Measurements from ENCODE around the gene WDCP. TPM values are rescaled to one million over a fixed set of nuclear protein-coding genes. Genes with fewer than 3 reads are reported as not detected.

Gene WDCP, protein sequence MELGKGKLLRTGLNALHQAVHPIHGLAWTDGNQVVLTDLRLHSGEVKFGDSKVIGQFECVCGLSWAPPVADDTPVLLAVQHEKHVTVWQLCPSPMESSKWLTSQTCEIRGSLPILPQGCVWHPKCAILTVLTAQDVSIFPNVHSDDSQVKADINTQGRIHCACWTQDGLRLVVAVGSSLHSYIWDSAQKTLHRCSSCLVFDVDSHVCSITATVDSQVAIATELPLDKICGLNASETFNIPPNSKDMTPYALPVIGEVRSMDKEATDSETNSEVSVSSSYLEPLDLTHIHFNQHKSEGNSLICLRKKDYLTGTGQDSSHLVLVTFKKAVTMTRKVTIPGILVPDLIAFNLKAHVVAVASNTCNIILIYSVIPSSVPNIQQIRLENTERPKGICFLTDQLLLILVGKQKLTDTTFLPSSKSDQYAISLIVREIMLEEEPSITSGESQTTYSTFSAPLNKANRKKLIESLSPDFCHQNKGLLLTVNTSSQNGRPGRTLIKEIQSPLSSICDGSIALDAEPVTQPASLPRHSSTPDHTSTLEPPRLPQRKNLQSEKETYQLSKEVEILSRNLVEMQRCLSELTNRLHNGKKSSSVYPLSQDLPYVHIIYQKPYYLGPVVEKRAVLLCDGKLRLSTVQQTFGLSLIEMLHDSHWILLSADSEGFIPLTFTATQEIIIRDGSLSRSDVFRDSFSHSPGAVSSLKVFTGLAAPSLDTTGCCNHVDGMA
- 11.7 to 14.3 TPM (median 12.9 TPM) in 5 replicates for total RNA-seq (2022; extraction: Qiagen RNA extraction)

DNA sequence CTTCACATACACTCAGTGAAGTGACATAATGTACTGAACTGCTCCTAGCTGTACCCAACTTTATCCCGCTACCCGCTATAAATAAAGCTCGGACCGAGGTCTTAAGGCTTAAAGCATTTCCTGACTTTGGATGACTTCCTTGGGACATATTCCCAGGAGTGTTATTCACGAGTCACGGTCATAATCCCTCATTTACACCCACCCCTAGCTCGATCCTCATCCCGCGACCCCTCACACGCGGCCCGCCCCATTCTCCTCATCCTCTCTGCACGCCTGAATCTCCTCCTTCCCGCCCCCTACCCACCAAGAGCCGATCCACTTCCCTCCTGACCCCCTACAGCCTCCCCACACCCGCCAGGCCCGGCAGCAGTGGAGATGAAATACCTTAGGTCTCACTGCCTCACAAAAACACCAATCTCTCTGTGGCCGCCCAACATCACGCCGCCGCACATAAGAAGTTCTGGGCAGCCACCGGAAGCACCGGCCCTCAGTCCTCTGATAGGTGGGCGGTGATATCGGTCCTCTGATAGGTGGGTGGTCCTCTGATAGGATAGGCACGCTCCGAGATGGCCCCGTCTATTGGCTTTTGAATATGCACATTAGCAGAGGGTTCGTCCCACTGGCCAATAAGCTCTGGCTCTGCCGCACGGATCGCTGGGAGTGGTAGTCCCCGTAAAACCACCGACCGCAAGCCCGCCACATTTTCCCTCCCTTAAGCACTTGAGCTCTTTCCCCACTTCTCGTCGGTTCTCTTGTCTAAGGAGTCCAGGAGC lies at the start of gene WDCP:
Gene WDCP (minus strand): TSS at position 462 of the 773 bp plus-strand sequence. CDS start 7,897 bp downstream, outside the sequence.

DNA sequence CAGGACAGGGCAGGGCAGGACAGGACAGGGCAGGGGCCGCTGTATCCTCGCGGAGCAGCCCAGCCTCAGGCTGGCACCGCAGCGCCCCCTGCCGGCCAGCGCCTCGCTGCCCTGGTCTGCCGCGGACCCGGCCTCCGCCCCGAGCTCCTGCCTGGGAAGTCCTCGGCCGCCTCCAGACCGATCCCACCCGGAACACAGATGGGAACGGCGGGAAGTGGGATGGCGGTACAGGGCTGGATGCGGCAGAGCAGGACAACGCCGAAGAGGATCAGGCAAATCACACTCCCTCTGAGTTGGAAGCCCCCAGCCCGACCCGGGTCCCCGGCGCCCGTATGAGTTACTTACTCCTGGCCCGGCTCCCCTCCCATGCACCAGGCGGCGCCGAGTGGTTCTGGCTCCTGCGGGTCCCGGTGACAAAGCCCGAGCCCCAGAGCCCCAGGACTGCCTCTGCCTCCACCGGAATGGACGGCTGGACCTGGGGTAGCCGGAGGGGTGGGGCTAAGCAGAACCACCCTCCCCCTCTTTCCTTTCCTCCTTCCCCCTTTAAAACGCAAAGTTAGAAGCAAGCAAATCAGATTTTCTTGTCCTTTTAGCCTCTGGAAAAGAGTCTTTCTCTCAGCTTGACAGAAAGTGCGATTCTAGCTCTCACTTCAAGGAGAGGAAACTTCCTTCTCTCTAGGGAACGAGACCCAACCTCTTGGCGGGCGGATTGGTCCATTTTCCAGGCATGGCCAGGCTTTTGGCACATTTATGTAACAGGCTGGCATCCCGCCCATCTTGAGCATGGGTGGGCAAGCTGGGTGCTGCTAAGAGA lies 37.4 kb upstream of the WDCP start, which contains the start of gene TP53I3:
Gene TP53I3 (minus strand): TSS at position 449 of the 814 bp plus-strand sequence. CDS start 508 bp downstream, outside the sequence.

DNA sequence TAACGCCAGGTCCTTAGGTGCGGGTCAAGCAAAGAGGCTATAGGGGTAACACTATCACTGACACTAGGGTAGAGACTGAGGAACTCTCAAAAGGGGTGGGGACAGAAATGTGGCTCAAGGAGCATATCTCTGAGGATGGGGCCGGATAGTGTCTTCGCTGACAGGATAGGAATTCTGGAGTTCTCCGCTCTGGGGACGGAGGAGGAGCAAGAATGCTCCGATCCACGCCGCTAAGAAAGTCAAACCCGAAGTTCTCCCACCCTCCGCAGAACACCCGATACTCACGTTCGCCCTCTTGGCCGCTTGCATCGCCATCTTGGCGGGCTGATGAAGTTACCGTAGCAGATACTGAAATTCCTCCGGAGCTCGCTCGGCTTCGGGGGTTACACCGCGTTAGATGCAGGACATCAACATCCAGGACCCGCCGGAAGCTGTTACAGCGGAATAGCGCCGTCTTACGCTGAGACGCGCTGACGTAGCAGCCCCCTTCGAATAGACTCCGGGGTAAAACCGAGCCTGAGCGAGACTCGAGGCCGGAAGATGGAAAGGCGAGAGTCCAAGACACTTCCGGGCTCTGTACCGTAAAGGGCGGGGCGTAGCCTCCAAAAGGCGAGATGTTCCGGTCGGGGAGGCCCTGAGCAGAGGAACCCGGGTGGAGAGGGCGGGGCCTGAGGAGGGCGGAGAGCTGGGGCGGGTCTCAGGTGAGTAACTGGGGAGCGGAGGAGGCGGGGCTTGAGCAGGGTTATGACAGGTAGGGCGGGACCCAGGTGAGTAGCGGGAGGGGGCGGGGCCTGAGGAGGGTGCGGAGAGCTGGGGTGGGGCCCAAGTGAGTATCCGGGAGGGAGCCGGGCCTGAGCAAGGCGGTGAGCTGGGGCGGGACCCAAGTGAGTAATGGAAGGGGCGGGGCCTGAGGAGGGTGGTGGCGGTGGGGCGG lies 29.0 kb upstream of the WDCP start, which contains the start of gene SF3B6:
Gene SF3B6 (minus strand): TSS at position 412 of the 934 bp plus-strand sequence. CDS start 97 bp downstream, at position 315.

DNA sequence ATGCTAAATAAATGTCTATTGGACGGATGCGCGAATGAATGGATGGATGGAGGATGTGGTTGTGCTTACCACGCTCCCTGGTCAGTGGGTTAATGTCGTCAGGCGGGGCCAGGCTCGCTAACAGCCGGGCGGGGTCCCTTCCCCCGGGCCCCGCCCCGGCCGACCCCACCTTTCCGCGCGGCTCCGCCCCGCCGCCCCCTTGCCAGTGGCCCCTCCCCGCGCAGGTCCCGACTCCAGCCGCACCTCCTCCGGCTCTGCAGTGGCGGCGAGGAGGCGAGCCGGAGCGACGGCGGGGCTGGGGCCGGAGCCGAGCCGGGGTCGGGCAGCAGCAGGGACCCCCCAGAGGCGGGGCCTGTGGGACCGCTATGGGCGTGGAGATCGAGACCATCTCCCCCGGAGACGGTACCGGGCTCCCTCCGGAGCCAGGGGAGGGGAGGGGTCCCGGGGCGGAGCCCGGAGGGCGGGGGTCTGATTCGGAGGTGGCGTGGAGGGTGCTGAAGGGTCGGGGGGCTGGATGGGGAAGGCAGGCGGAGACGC lies 2.4 kb upstream of the WDCP start, which contains the start of gene FKBP1B:
Gene FKBP1B (plus strand): TSS at position 257 of the 537 bp plus-strand sequence. CDS start 109 bp downstream, at position 366.

DNA sequence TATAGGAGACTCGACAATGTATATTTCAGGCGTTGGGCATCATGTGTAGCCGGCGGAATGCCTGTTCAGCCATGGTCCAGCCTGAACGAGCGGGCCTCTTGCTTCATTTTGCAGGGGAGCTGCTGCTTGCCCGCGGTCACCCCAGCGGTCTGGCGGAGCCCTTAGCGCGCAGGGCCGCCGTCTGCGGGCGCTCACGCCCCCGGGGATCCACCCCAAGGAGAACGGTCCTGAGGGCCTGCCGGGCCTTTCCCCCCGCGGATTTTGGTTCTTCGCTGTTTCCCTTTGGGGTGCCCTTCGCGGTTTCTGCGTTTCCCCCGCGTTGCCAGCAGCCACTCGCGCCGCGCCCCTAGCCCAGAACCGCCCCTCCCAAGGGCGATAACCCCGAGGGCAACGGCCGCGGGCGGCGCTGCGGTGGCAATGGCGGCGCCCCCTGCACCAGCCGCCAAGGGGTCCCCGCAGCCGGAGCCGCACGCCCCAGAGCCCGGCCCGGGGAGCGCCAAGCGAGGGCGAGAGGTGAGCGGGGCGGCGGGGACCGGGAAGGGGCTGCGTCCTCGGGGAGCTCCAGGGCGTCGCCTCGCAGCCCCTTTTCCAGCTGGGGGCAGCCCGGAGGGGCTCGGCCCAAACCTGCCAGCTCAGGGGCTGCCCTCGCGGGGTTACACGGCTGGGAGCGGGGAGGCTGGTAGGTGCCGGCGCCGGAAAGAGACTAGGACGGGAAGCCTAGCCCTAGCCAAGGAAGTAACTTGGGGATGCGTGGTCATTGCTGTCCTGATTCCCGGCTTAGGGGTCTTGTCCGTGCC lies 37.3 kb downstream of the WDCP start, which contains the start of gene MFSD2B:
Gene MFSD2B (plus strand): TSS at position 406 of the 797 bp plus-strand sequence. CDS start 12 bp downstream, at position 418.

Other genes with a start within 250 kb of the WDCP start
- 5.6 to 8.5 TPM (median 7.2 TPM) in 5 replicates for gene ATAD2B, start 120.3 kb downstream of the WDCP start, total RNA-seq (2022; extraction: Qiagen RNA extraction)
- gene UBXN2A, start 106.9 kb downstream of the WDCP start, total RNA-seq (2022; extraction: Qiagen RNA extraction), result 19.8 to 25.0 TPM (median 22.7 TPM) in 5 replicates
- gene MFSD2B, start 37.3 kb downstream of the WDCP start, total RNA-seq (2022; extraction: Qiagen RNA extraction), result 0.11 to 0.64 TPM (median 0.59 TPM) in 5 replicates
- 10.6 to 12.7 TPM (median 11.5 TPM) in 5 replicates for gene FKBP1B, start 2.4 kb upstream of the WDCP start, total RNA-seq (2022; extraction: Qiagen RNA extraction)
- gene SF3B6, start 28.9 kb upstream of the WDCP start, total RNA-seq (2022; extraction: Qiagen RNA extraction), result 159 to 226 TPM (median 170 TPM) in 5 replicates
- gene TP53I3, start 37.4 kb upstream of the WDCP start, total RNA-seq (2022; extraction: Qiagen RNA extraction), result 243 to 290 TPM (median 270 TPM) in 5 replicates
- gene PFN4, start 75.9 kb upstream of the WDCP start, total RNA-seq (2022; extraction: Qiagen RNA extraction), result 1.1 to 1.9 TPM (median 1.9 TPM) in 5 replicates
- 1.1 to 4.1 TPM (median 3.6 TPM) in 5 replicates for gene FAM228B, start 76.1 kb upstream of the WDCP start, total RNA-seq (2022; extraction: Qiagen RNA extraction)
- gene FAM228A, start 127.7 kb upstream of the WDCP start, total RNA-seq (2022; extraction: Qiagen RNA extraction), result not detected in 5 replicates

Measured in A549 treated with Mapracorat at 1 μM for 4 hours (cell line).